Ovary (tissue), 9 donors: Measurements from ENCODE around the gene ROBO3. TPM values are rescaled to one million over a fixed set of nuclear protein-coding genes. Genes with fewer than 3 reads are reported as not detected.

Experiments used
- DNase-seq, 5 donors: peaks; one replicate each; pipeline ENCODE4 v3.0.0-alpha.2; 2019 to 2020
- H3K27ac ChIP-seq, 2 donors: fragments of 200-600 bp; one replicate each; pipeline versions ENCODE4 v1.5.1 to v1.8.0; 2019 to 2022
- H3K27me3 ChIP-seq: fragments of 200-600 bp; one replicate; pipeline ENCODE4 v1.8.0; 2022
- H3K36me3 ChIP-seq: fragments of 200-600 bp; sonication (generic); one replicate; pipeline ENCODE4 v1.5.1; 2019
- H3K4me1 ChIP-seq: one replicate; pipeline ENCODE4 v1.8.1; 2013; ENCODE audit warnings: mild to moderate bottlenecking, moderate library complexity; ENCODE audit not compliant: insufficient read depth
- H3K4me3 ChIP-seq: fragments of 200-600 bp; sonication (generic); one replicate; pipeline ENCODE4 v1.5.1; 2017
- H3K9me3 ChIP-seq, 2 donors: fragments of 200-600 bp in 1 of 2; sonication (generic) in 1 of 2; one replicate each; pipeline versions ENCODE4 v1.5.1 to v1.8.1; 2013 to 2019; ENCODE audit warnings: mild to moderate bottlenecking in 1 of 2, moderate library complexity in 1 of 2
- EP300 ChIP-seq: sonication (generic); formaldehyde crosslinking; IDR thresholded peaks from one replicate; pipeline ENCODE4 v1.6.1; 2017; ENCODE audit warnings: antibody characterized with exemption
- POLR2A ChIP-seq: fragments of 450-650 bp; IDR thresholded peaks from one replicate; pipeline ENCODE4 v1.6.1; 2017; ENCODE audit warnings: antibody characterized with exemption, mild to moderate bottlenecking, moderate library complexity
- WGBS, 3 donors: extraction: QIAGEN DNeasy Blood & Tissue Kit in 1 of 3; methylation state at CpG; one replicate each; pipeline versions ENCODE4 v1.1.5 to v1.1.7; 2013 to 2017; 5-methylcytosine and 5-hydroxymethylcytosine counted together
- intact Hi-C, 4 donors: fragments of 100-400 bp; cut with DNase I; formaldehyde crosslinking; loops; one replicate each; pipeline versions ENCODE4 v1.11.0 to v1.15.1; 2022 to 2023
- polyA plus RNA-seq, 2 donors: library from polyadenylated mRNA; stranded (reverse); fragments of 200-250 nt in 1 of 2; fragments of 350-450 nt in 1 of 2; fragmentation: Illumina TruSeq in 1 of 2; extraction: RNeasy Lipid Tissue Mini Kit (QIAGEN cat#74804) in 1 of 2; gene quantifications; one replicate each; pipeline ENCODE4 v1.2.3, GENCODE V29; 2013 to 2014
- total RNA-seq, 7 donors: library from RNA; depleted of rRNA in 2 of 7; stranded (reverse); fragments of >200 nt in 2 of 7; fragmentation: NEBNext Ultra II Directional in 3 of 7; extraction: Animal tissue kit (Norgen Biotek cat#: 25700) in 3 of 7; gene quantifications; one replicate each; pipeline versions ENCODE4 v1.1.0 to v1.2.4, GENCODE V29; 2016 to 2023
- TF ChIP-seq, protein P1 (sequence below), 3 donors: fragments of 450-650 bp in 2 of 3; fragments of 200-600 bp in 1 of 3; IDR thresholded peaks; one replicate each; pipeline versions ENCODE4 v1.5.1 to v1.8.0; 2016 to 2022; ENCODE audit warnings: antibody characterized with exemption in 3 of 3, mild to moderate bottlenecking in 1 of 3
- donor health status: DM: no; HTN: no; CAD: no; lungs with moderate emphysema.
- donor health status: DM: no; HTN: no; CAD: no.
- donor health status: Bipolar disorder and iron deficiency.
- donor health status: DM: yes; HTN: yes; CAD: no.
- donor health status: DM: no; HTN: no; CAD: no.
- donor health status: DM: yes; HTN: yes; CAD: no.

ROBO3 gene
- total and polyA plus RNA-seq, 9 donors, result 15.2 to 90.4 (median 56.7) TPM

DNA sequence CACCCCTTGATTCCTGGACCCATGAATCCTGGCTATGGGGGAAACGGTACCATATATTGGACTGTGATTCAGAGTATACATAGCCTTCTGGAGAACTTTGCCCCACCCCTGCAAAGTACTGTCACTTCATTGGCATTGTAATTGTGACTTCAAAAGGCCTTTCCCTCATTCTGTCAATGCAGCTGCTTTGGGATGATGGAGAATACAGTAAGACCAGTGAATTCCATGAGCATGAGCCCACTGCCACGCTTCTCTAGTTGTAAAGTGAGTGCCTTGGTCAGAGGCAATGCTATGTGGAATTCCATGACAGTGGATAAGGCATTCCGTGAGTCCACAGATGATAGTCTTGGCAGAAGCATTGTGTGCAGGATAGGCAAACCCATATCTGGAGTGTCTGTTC lies 39.4 kb upstream of the ROBO3 start:
- intact Hi-C loops, result no loop called here
- TF ChIP-seq POLR2A, result no peak
- TF ChIP-seq, protein P1, sequence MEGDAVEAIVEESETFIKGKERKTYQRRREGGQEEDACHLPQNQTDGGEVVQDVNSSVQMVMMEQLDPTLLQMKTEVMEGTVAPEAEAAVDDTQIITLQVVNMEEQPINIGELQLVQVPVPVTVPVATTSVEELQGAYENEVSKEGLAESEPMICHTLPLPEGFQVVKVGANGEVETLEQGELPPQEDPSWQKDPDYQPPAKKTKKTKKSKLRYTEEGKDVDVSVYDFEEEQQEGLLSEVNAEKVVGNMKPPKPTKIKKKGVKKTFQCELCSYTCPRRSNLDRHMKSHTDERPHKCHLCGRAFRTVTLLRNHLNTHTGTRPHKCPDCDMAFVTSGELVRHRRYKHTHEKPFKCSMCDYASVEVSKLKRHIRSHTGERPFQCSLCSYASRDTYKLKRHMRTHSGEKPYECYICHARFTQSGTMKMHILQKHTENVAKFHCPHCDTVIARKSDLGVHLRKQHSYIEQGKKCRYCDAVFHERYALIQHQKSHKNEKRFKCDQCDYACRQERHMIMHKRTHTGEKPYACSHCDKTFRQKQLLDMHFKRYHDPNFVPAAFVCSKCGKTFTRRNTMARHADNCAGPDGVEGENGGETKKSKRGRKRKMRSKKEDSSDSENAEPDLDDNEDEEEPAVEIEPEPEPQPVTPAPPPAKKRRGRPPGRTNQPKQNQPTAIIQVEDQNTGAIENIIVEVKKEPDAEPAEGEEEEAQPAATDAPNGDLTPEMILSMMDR (IDR thresholded peaks at IDR 0.05), result no peak
- no peak for TF ChIP-seq EP300

DNA sequence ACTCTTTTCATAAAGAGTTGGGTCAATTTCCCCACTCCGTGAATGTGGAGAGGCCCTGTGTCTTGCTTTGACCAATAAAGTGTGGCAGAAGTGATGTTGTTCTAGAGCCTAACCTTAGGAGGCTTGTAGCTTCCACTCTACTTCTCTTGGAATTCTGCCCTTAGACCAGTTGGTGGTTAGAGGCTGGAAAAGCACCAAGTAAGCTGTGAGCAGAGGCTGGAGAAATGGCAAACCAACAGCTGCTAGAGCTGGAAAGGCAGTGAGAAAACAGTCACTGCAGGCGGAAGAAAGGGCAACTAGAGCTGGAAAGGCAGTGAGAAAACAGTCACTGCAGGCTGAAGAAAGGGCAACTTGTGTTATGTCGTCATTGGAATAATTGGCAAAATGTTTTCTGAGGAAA lies 35.2 kb upstream of the ROBO3 start:
- Histone ChIP-seq H3K36me3 (no peaks in the 10 kb centered on the region), H3K9me3 (no peaks in the 10 kb centered on the region), H3K27me3 (no peaks in the 10 kb centered on the region), H3K27ac (no peak overlapping the region), H3K4me3 (no peak overlapping the region), H3K4me1 (no peaks in the 10 kb centered on the region)
- 48 to 66% (median 66%) methylated on average over 3 of the region's 3 CpGs for WGBS, 3 donors
- intact Hi-C loops, result no loop called here
- DNase-seq, result no peak
- TF ChIP-seq, protein P1 (IDR thresholded peaks at IDR 0.05), result no peak
- TF ChIP-seq POLR2A, result no peak
- no peak for TF ChIP-seq EP300

More for the DNA sequence above, 39.4 kb upstream of the ROBO3 start:
- Histone ChIP-seq H3K4me1 (no peaks in the 10 kb centered on the region), H3K9me3 (no peaks in the 10 kb centered on the region), H3K27ac (no peak overlapping the region), H3K27me3 (no peaks in the 10 kb centered on the region), H3K4me3 (no peak overlapping the region), H3K36me3 (no peaks in the 10 kb centered on the region)
- DNase-seq, result no peak
- WGBS, 3 donors, result 43 to 79% (median 47%) methylated on average over 3 of the region's 3 CpGs

DNA sequence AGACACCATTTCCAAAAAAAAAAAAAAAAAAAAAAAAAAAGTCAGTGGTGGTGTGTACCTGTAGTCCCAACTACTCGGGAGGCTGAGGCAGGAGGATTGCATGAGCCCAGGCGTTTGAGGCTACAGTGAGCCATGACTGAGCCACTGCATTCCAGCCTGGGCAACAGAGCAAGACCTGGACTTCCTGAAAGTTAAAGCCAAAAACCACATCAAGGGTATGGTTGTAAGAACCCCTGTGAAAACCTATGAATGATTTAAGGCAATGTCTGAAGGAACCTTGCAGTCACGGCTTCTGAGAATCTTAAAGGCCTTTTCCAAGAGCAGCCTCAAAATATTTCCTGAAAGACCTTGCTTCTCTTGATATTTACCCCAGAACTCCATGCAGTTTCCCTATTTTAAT lies 34.5 kb upstream of the ROBO3 start:
- intact Hi-C loops, result no loop called here
- no peaks in the 10 kb centered on the region for H3K4me1 ChIP-seq
- H3K9me3 ChIP-seq, result no peaks in the 10 kb centered on the region
- no peak for DNase-seq
- H3K27ac ChIP-seq, result no peak overlapping the region
- TF ChIP-seq, protein P1 (IDR thresholded peaks at IDR 0.05), result no peak
- TF ChIP-seq POLR2A (no peak), EP300 (no peak)
- 82 to 88% (median 86%) methylated on average over 3 of the region's 3 CpGs for WGBS, 3 donors
- no peaks in the 10 kb centered on the region for H3K27me3 ChIP-seq
- H3K4me3 ChIP-seq, result no peak overlapping the region
- H3K36me3 ChIP-seq, result no peaks in the 10 kb centered on the region

DNA sequence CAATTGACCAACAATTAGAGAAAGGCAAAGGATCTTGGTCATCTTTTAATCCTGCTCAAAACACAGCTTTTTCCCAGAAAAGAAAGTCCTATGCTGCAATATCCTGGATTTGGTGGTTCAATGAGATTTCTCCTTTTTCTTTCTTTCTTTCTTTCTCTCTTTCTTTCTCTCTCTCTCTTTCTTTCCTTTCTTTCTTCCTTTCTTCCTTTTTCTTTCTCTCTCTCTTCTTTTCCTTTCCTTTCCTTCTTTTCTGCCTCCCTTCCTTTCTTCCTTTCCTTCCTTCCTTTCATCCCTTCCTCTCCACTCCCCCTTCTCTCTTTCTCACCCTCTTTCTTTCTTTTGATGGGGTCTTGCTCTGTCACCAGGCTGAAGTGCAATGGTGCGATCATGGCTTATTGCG lies 33.3 kb upstream of the ROBO3 start:
- no peaks in the 10 kb centered on the region for H3K36me3 ChIP-seq
- H3K27me3 ChIP-seq, result no peaks in the 10 kb centered on the region

More for the DNA sequence above, 33.3 kb upstream of the ROBO3 start:
- no peak for DNase-seq
- Histone ChIP-seq H3K27ac (no peak overlapping the region), H3K9me3 (no peaks in the 10 kb centered on the region), H3K4me3 (no peak overlapping the region), H3K4me1 (peaks cover 2% of the 10 kb centered on the region)
- TF ChIP-seq POLR2A (no peak), EP300 (no peak)
- TF ChIP-seq, protein P1 (IDR thresholded peaks at IDR 0.05), result no peak
- 95% methylated on average over 2 of the region's 2 CpGs for WGBS, 3 donors
- intact Hi-C loops, result no loop called here
